HEK293 (cell line): ENCODE measurements around the gene NRIP2.
A peak's percentile ranks its signal among the peaks of the same experiment; 100 is the strongest.

Experiments used
- AEBP2 ChIP-seq: fragments of 450-650 bp; formaldehyde crosslinking; IDR thresholded peaks from 2 replicates; pipeline ENCODE4 v1.5.1; 2016; ENCODE audit warnings: missing biosample characterization, missing genetic modification characterization, borderline replicate concordance
- BCL11B ChIP-seq: fragments of 450-650 bp; formaldehyde crosslinking; IDR thresholded peaks from 2 replicates; pipeline ENCODE4 v1.5.1; 2016; ENCODE audit warnings: low read depth, missing biosample characterization, missing genetic modification characterization
- CTCF ChIP-seq: fragments of 450-650 bp; formaldehyde crosslinking; IDR thresholded peaks from 2 replicates; pipeline ENCODE4 v1.5.1; 2016; ENCODE audit warnings: missing biosample characterization, missing genetic modification characterization
- GLI2 ChIP-seq: fragments of 450-650 bp; formaldehyde crosslinking; IDR thresholded peaks from 2 replicates; pipeline ENCODE4; 2017; ENCODE audit warnings: missing biosample characterization, missing genetic modification characterization, low read depth, borderline replicate concordance
- GLIS1 ChIP-seq: fragments of 450-650 bp; formaldehyde crosslinking; IDR thresholded peaks from 2 replicates; pipeline ENCODE4 v1.5.1; 2016; ENCODE audit warnings: missing biosample characterization, missing genetic modification characterization
- HOXC10 ChIP-seq: sonication (generic); formaldehyde crosslinking; IDR thresholded peaks from 2 replicates; pipeline ENCODE4 v1.8.1; 2023; ENCODE audit warnings: mild to moderate bottlenecking, missing genetic modification reagents
- MYNN ChIP-seq: fragments of 450-650 bp; formaldehyde crosslinking; IDR thresholded peaks from 2 replicates; pipeline ENCODE4 v1.5.1; 2016; ENCODE audit warnings: missing biosample characterization, missing genetic modification characterization, borderline replicate concordance
- MZF1 ChIP-seq: fragments of 450-650 bp; formaldehyde crosslinking; IDR thresholded peaks from 2 replicates; pipeline ENCODE4 v1.5.1; 2017; ENCODE audit warnings: missing biosample characterization, missing genetic modification characterization, borderline replicate concordance
- RBAK ChIP-seq: fragments of 450-650 bp; formaldehyde crosslinking; IDR thresholded peaks from 2 replicates; pipeline ENCODE4 v1.5.1; 2016; ENCODE audit warnings: missing biosample characterization, missing genetic modification characterization
- REST ChIP-seq: fragments of 450-650 bp; formaldehyde crosslinking; IDR thresholded peaks from 2 replicates; pipeline ENCODE4 v1.5.1; 2016; ENCODE audit warnings: missing biosample characterization, missing genetic modification characterization
- SP3 ChIP-seq: fragments of 450-650 bp; formaldehyde crosslinking; IDR thresholded peaks from 2 replicates; pipeline ENCODE4 v1.5.1; 2016; ENCODE audit warnings: missing biosample characterization, missing genetic modification characterization
- TCF7L2 ChIP-seq: IDR thresholded peaks from 2 replicates; pipeline ENCODE4 v1.6.1; 2011; ENCODE audit warnings: low read depth, mild to moderate bottlenecking, inconsistent platforms, low read length, moderate library complexity, borderline replicate concordance
- ZBTB17 ChIP-seq: fragments of 450-650 bp; formaldehyde crosslinking; IDR thresholded peaks from 2 replicates; pipeline ENCODE4 v1.5.1; 2016; ENCODE audit warnings: missing biosample characterization, missing genetic modification characterization
- ZBTB21 ChIP-seq: fragments of 450-650 bp; formaldehyde crosslinking; IDR thresholded peaks from 2 replicates; pipeline ENCODE4 v1.5.1; 2017; ENCODE audit warnings: missing biosample characterization, missing genetic modification characterization
- ZEB2 ChIP-seq: fragments of 450-650 bp; formaldehyde crosslinking; IDR thresholded peaks from 2 replicates; pipeline ENCODE4 v1.5.1; 2016; ENCODE audit warnings: missing biosample characterization, missing genetic modification characterization
- ZNF10 ChIP-seq: fragments of 450-650 bp; formaldehyde crosslinking; IDR thresholded peaks from 2 replicates; pipeline ENCODE4 v1.5.1; 2017; ENCODE audit warnings: missing biosample characterization, missing genetic modification characterization
- ZNF239 ChIP-seq: fragments of 450-650 bp; formaldehyde crosslinking; IDR thresholded peaks from 2 replicates; pipeline ENCODE4 v1.5.1; 2016; ENCODE audit warnings: missing biosample characterization, missing genetic modification characterization
- ZNF24 ChIP-seq: fragments of 450-650 bp; formaldehyde crosslinking; IDR thresholded peaks from 2 replicates; pipeline ENCODE4 v1.5.1; 2016; ENCODE audit warnings: missing biosample characterization, missing genetic modification characterization
- ZNF266 ChIP-seq: fragments of 450-650 bp; formaldehyde crosslinking; IDR thresholded peaks from 2 replicates; pipeline ENCODE4 v1.5.1; 2016; ENCODE audit warnings: missing biosample characterization, missing genetic modification characterization, low read depth
- ZNF362 ChIP-seq: fragments of 450-650 bp; formaldehyde crosslinking; IDR thresholded peaks from 2 replicates; pipeline ENCODE4 v1.5.1; 2016; ENCODE audit warnings: missing biosample characterization, missing genetic modification characterization
- ZNF37A ChIP-seq: fragments of 450-650 bp; IDR thresholded peaks from 2 replicates; pipeline ENCODE4 v1.5.1; 2018; ENCODE audit warnings: missing biosample characterization, missing genetic modification characterization
- ZNF488 ChIP-seq: fragments of 450-650 bp; formaldehyde crosslinking; IDR thresholded peaks from 2 replicates; pipeline ENCODE4 v1.5.1; 2016; ENCODE audit warnings: missing biosample characterization, missing genetic modification characterization
- ZNF530 ChIP-seq: fragments of 450-650 bp; formaldehyde crosslinking; IDR thresholded peaks from 2 replicates; pipeline ENCODE4 v1.5.1; 2016; ENCODE audit warnings: low read depth, missing biosample characterization, missing genetic modification characterization
- ZNF544 ChIP-seq: fragments of 450-650 bp; formaldehyde crosslinking; IDR thresholded peaks from 2 replicates; pipeline ENCODE4 v1.5.0; 2017; ENCODE audit warnings: missing biosample characterization, missing genetic modification characterization
- ZNF549 ChIP-seq: fragments of 450-650 bp; IDR thresholded peaks from 2 replicates; pipeline ENCODE4 v1.5.1; 2018; ENCODE audit warnings: missing biosample characterization, missing genetic modification characterization, mild to moderate bottlenecking, inconsistent platforms, moderate library complexity
- ZNF585B ChIP-seq: fragments of 450-650 bp; formaldehyde crosslinking; IDR thresholded peaks from 2 replicates; pipeline ENCODE4 v1.5.1; 2016; ENCODE audit warnings: missing biosample characterization, missing genetic modification characterization
- ZNF596 ChIP-seq: fragments of 450-650 bp; IDR thresholded peaks from 2 replicates; pipeline ENCODE4 v1.5.0; 2018; ENCODE audit warnings: missing biosample characterization, mild to moderate bottlenecking, missing genetic modification characterization, moderate library complexity
- ZNF600 ChIP-seq: fragments of 450-650 bp; formaldehyde crosslinking; IDR thresholded peaks from 2 replicates; pipeline ENCODE4 v1.5.1; 2016; ENCODE audit warnings: missing biosample characterization, missing genetic modification characterization
- ZNF621 ChIP-seq: fragments of 450-650 bp; formaldehyde crosslinking; IDR thresholded peaks from 2 replicates; pipeline ENCODE4 v1.5.1; 2017; ENCODE audit warnings: missing biosample characterization, missing genetic modification characterization
- ZNF76 ChIP-seq: fragments of 450-650 bp; formaldehyde crosslinking; IDR thresholded peaks from 2 replicates; pipeline ENCODE4; 2016; ENCODE audit warnings: low read depth, missing biosample characterization, missing genetic modification characterization, borderline replicate concordance
- ZNF776 ChIP-seq: fragments of 450-650 bp; formaldehyde crosslinking; IDR thresholded peaks from 2 replicates; pipeline ENCODE4 v1.5.0; 2017; ENCODE audit warnings: missing biosample characterization, missing genetic modification characterization, borderline replicate concordance
- ZNF777 ChIP-seq: fragments of 450-650 bp; formaldehyde crosslinking; IDR thresholded peaks from 2 replicates; pipeline ENCODE4 v1.5.1; 2017; ENCODE audit warnings: missing biosample characterization, missing genetic modification characterization, borderline replicate concordance
- ZNF837 ChIP-seq: fragments of 450-650 bp; formaldehyde crosslinking; IDR thresholded peaks from 2 replicates; pipeline ENCODE4 v1.5.1; 2016; ENCODE audit warnings: missing biosample characterization, missing genetic modification characterization
- ZNF843 ChIP-seq: fragments of 450-650 bp; formaldehyde crosslinking; IDR thresholded peaks from 2 replicates; pipeline ENCODE4 v1.5.1; 2016; ENCODE audit warnings: missing biosample characterization, missing genetic modification characterization

The NRIP2 gene

GRCh38 chr12:2783936-2784600, 50.8 kb downstream of the NRIP2 start (continued):
- TF ChIP-seq ZBTB17 (tag by site-specific recombination): peak; percentile 69
- TF ChIP-seq ZNF549 (tag by site-specific recombination): no peak
- TF ChIP-seq GLIS1: peak; percentile 78
- TF ChIP-seq AEBP2 (tag by site-specific recombination): no peak
- no peak for TF ChIP-seq ZNF776 (tag by site-specific recombination)
- TF ChIP-seq CTCF: peak; percentile 87
- no peak for TF ChIP-seq ZNF585B (tag by site-specific recombination)
- TF ChIP-seq ZNF76: peak; percentile 75
- no peak for TF ChIP-seq ZNF362 (tag by site-specific recombination)
- no peak for TF ChIP-seq ZNF837 (tag by site-specific recombination)
- no peak for TF ChIP-seq RBAK
- TF ChIP-seq ZNF777 (tag by site-specific recombination): no peak
- TF ChIP-seq ZNF24 (tag by site-specific recombination): no peak
- no peak for TF ChIP-seq ZNF239 (tag by site-specific recombination)
- TF ChIP-seq ZNF10: no peak
- TF ChIP-seq ZEB2 (tag by site-specific recombination): peak; percentile 64
- no peak for TF ChIP-seq ZNF266
- TF ChIP-seq BCL11B (tag by site-specific recombination): no peak
- TF ChIP-seq HOXC10 (CRISPR knock-in tag): no peak
- TF ChIP-seq MZF1 (tag by site-specific recombination): 0 out of 2 replicates have a peak, but pooled peaks have one; percentile 39
- no peak for TF ChIP-seq TCF7L2
- TF ChIP-seq GLI2 (tag by site-specific recombination): no peak
- no peak for TF ChIP-seq ZNF596
- no peak for TF ChIP-seq ZNF544 (tag by site-specific recombination)
- no peak for TF ChIP-seq ZNF621
- no peak for TF ChIP-seq ZNF488
- TF ChIP-seq ZNF600: peak; percentile 63
- TF ChIP-seq ZBTB21 (tag by site-specific recombination): no peak
- no peak for TF ChIP-seq ZNF37A (tag by site-specific recombination)
- no peak for TF ChIP-seq SP3 (tag by site-specific recombination)
- TF ChIP-seq ZNF530 (tag by site-specific recombination): no peak
- no peak for TF ChIP-seq MYNN (tag by site-specific recombination)
- TF ChIP-seq REST (tag by site-specific recombination): peak; percentile 68
- no peak for TF ChIP-seq ZNF843
